HCT116 (cell line): ENCODE measurements around the gene MCM9. TPM values are rescaled to one million over a fixed set of nuclear protein-coding genes. Genes with fewer than 3 reads are reported as not detected.

Experiments
- ATAC-seq: fragments of 200-7000 bp; cut with Tn5 transposase; 2 replicates; pipeline ENCODE4 v1.9.1; 2020; ENCODE audit warnings: mild to moderate bottlenecking, moderate library complexity
- BruUV-seq: library from RNA; stranded (reverse); fragments of 400-500 nt; replicated peaks from 2 replicates; lab custom pipeline; 2021; lab: Mats Ljungman, UMichigan
- CTCF ChIA-PET: fragments of 300-600 bp; sonication (Branson Sonifier 250); formaldehyde crosslinking; loops from one replicate; lab custom pipeline; 2021; ENCODE audit warnings: antibody characterized with exemption; lab: Charles Lee
- POLR2A ChIA-PET: fragments of 300-600, 350-600 bp; sonication (Branson Sonifier 250); formaldehyde crosslinking; loops from one replicate; lab custom pipeline; 2021; ENCODE audit warnings: antibody characterized with exemption; lab: Charles Lee
- RAD21 ChIA-PET, 2 experiments: fragments of 300-600 bp; sonication (Branson Sonifier 250); formaldehyde crosslinking; loops; one replicate each; lab custom pipeline; 2023; ENCODE audit warnings: low total read pairs in 2 of 2; ENCODE audit not compliant: uncharacterized antibody in 2 of 2, unreplicated experiment in 2 of 2, low non-redundant PET in 1 of 2; lab: Charles Lee
- DNase-seq: peaks from one replicate; pipeline ENCODE4 v3.0.0-alpha.2; 2010; ENCODE audit warnings: low read depth, low spot score
- H2AFZ ChIP-seq: fragments of 200-600 bp; shearing (Covaris generic), sonication (generic); 2 replicates; pipeline ENCODE4 v1.6.1; 2017; ENCODE audit warnings: low read depth, mixed run types, mixed read lengths, antibody characterized with exemption, low read length; ENCODE audit not compliant: poor library complexity, severe bottlenecking
- H3K27ac ChIP-seq: 2 replicates; pipeline ENCODE4 v1.5.1; 2012; ENCODE audit warnings: low read depth, low read length
- H3K27me3 ChIP-seq: fragments of 200-600 bp; sonication (generic); 2 replicates; pipeline ENCODE4 v1.6.1; 2016; ENCODE audit warnings: mixed run types, low read length, mixed read lengths; ENCODE audit not compliant: insufficient read depth
- H3K36me3 ChIP-seq, 2 experiments: fragments of 200-500 bp in 1 of 2; fragments of 200-600 bp in 1 of 2; sonication (Bioruptor generic) in 1 of 2; sonication (generic) in 1 of 2; 2 replicates each; pipeline versions ENCODE4 v1.5.1 to v1.6.1; 2014 to 2016; ENCODE audit warnings: low read length in 2 of 2, inconsistent platforms in 1 of 2, mixed read lengths in 1 of 2, mixed run types in 1 of 2; ENCODE audit not compliant: insufficient read depth in 2 of 2, control insufficient read depth in 1 of 2
- H3K4me1 ChIP-seq, 2 experiments: fragments of 200-600 bp in 1 of 2; sonication (generic) in 1 of 2; 2 replicates each; pipeline versions ENCODE4 v1.5.1 to v1.6.1; 2012 to 2017; ENCODE audit warnings: low read length in 2 of 2, inconsistent platforms in 1 of 2, mild to moderate bottlenecking in 1 of 2, mixed read lengths in 1 of 2, mixed run types in 1 of 2, moderate library complexity in 1 of 2; ENCODE audit not compliant: insufficient read depth in 2 of 2, control insufficient read depth in 1 of 2
- H3K4me2 ChIP-seq: fragments of 200-600 bp; sonication (generic); 2 replicates; pipeline ENCODE4 v1.6.1; 2017; ENCODE audit warnings: mixed run types, low read length, mixed read lengths
- H3K4me3 ChIP-seq, 2 experiments: fragments of 200-600 bp in 1 of 2; sonication (generic) in 1 of 2; replicated peaks in 1 of 2; 2 replicates each; pipeline ENCODE4 v1.5.1; 2011 to 2016; ENCODE audit warnings: low read length in 2 of 2, control low read depth in 1 of 2, low read depth in 1 of 2, mild to moderate bottlenecking in 1 of 2, mixed read lengths in 1 of 2, mixed run types in 1 of 2
- H3K79me2 ChIP-seq: fragments of 200-600 bp; sonication (generic); 2 replicates; pipeline ENCODE4 v1.6.1; 2017; ENCODE audit warnings: mild to moderate bottlenecking, mixed run types, low read length, moderate library complexity, mixed read lengths; ENCODE audit not compliant: insufficient read depth
- H3K9ac ChIP-seq: fragments of 200-600 bp; sonication (generic); 2 replicates; pipeline ENCODE4 v1.6.1; 2016; ENCODE audit warnings: low read length, mixed read lengths
- H3K9me2 ChIP-seq: fragments of 200-600 bp; sonication (generic), shearing (Covaris generic); 2 replicates; pipeline ENCODE4 v1.6.1; 2017; ENCODE audit warnings: mixed run types, mild to moderate bottlenecking, moderate library complexity; ENCODE audit not compliant: insufficient read depth
- H3K9me3 ChIP-seq, 2 experiments: fragments of 200-500 bp in 1 of 2; fragments of 200-600 bp in 1 of 2; sonication (Bioruptor generic) in 1 of 2; sonication (generic) in 1 of 2; 2 replicates each; pipeline ENCODE4 v1.6.1; 2014 to 2017; ENCODE audit warnings: low read length in 2 of 2, mixed read lengths in 2 of 2, inconsistent platforms in 1 of 2, low read depth in 1 of 2, mild to moderate bottlenecking in 1 of 2, mixed run types in 1 of 2, moderate library complexity in 1 of 2; ENCODE audit not compliant: control insufficient read depth in 1 of 2, insufficient read depth in 1 of 2
- H4K20me1 ChIP-seq: fragments of 200-600 bp; sonication (generic), shearing (Covaris generic); 2 replicates; pipeline ENCODE4 v1.6.1; 2017; ENCODE audit warnings: mixed run types, mild to moderate bottlenecking, moderate library complexity; ENCODE audit not compliant: insufficient read depth
- CBX3 ChIP-seq: IDR thresholded peaks from 2 replicates; pipeline ENCODE4 v1.6.1; 2012; ENCODE audit warnings: low read depth
- CEBPB ChIP-seq: IDR thresholded peaks from 2 replicates; pipeline ENCODE4 v1.6.1; 2012; ENCODE audit warnings: low read depth
- EGR1 ChIP-seq: IDR thresholded peaks from 2 replicates; pipeline ENCODE4 v1.6.1; 2012; ENCODE audit warnings: low read depth
- ELF1 ChIP-seq: IDR thresholded peaks from 2 replicates; pipeline ENCODE4 v1.6.1; 2012; ENCODE audit warnings: low read depth, borderline replicate concordance
- EZH2phosphoT487 ChIP-seq: fragments of 200-600 bp; IDR thresholded peaks from 2 replicates; pipeline ENCODE4 v1.6.1; 2018; ENCODE audit warnings: antibody characterized with exemption, borderline replicate concordance
- FOSL1 ChIP-seq: IDR thresholded peaks from 2 replicates; pipeline ENCODE4 v1.6.1; 2012; ENCODE audit warnings: low read depth
- JUND ChIP-seq: IDR thresholded peaks from 2 replicates; pipeline ENCODE4 v1.6.1; 2012
- MAX ChIP-seq: IDR thresholded peaks from 2 replicates; pipeline ENCODE4 v1.6.1; 2012
- POLR2AphosphoS5 ChIP-seq: IDR thresholded peaks from 2 replicates; pipeline ENCODE4 v1.6.1; 2011; ENCODE audit warnings: mild to moderate bottlenecking, low read depth, low read length, moderate library complexity
- RAD21 ChIP-seq: IDR thresholded peaks from 2 replicates; pipeline ENCODE4 v1.6.1; 2012; ENCODE audit warnings: low read depth, mild to moderate bottlenecking
- REST ChIP-seq: IDR thresholded peaks from 2 replicates; pipeline ENCODE4 v1.6.1; 2012; ENCODE audit warnings: low read depth
- SIN3A ChIP-seq: IDR thresholded peaks from 2 replicates; pipeline ENCODE4 v1.6.1; 2012; ENCODE audit warnings: low read depth
- SP1 ChIP-seq: IDR thresholded peaks from 2 replicates; pipeline ENCODE4 v1.6.1; 2012; ENCODE audit warnings: low read depth
- TCF7L2 ChIP-seq: IDR thresholded peaks from 2 replicates; pipeline ENCODE4 v1.7.0; 2011; ENCODE audit warnings: borderline replicate concordance, inconsistent platforms; ENCODE audit not compliant: insufficient read depth, insufficient read length; ENCODE audit errors: extremely low read depth
- YY1 ChIP-seq: IDR thresholded peaks from 2 replicates; pipeline ENCODE4 v1.6.1; 2011; ENCODE audit warnings: low read length, low read depth, moderate library complexity, mild to moderate bottlenecking; ENCODE audit not compliant: insufficient replicate concordance; ENCODE audit errors: extremely low read depth
- ZFX ChIP-seq: fragments of 450-650 bp; IDR thresholded peaks from 2 replicates; pipeline ENCODE4 v1.6.1; 2017
- ZNF274 ChIP-seq: fragments of 200-500 bp; sonication (Bioruptor generic); IDR thresholded peaks from 2 replicates; pipeline ENCODE4 v1.6.1; 2014; ENCODE audit warnings: mild to moderate bottlenecking, low read depth, low read length, inconsistent platforms
- intact Hi-C: fragments of 100-400 bp; cut with micrococcal nuclease; formaldehyde crosslinking; loops from 2 replicates; pipeline ENCODE4 v1.10.0; 2022
- total RNA-seq: library from RNA; stranded (reverse); gene quantifications from one replicate; pipeline ENCODE4 v1.2.1, GENCODE V29; 2021; ENCODE audit not compliant: unreplicated experiment

MCM9 gene
- total RNA-seq, 1 experiment from 2014 or later: 13.6 TPM

GRCh38 chr6:118905851-118906250, 29.1 kb downstream of the MCM9 start (continued):
- TF ChIP-seq RAD21 (no peak), YY1 (no peak), MAX (no peak)
- TF ChIP-seq, all 23 proteins: peak for 0

DNA sequence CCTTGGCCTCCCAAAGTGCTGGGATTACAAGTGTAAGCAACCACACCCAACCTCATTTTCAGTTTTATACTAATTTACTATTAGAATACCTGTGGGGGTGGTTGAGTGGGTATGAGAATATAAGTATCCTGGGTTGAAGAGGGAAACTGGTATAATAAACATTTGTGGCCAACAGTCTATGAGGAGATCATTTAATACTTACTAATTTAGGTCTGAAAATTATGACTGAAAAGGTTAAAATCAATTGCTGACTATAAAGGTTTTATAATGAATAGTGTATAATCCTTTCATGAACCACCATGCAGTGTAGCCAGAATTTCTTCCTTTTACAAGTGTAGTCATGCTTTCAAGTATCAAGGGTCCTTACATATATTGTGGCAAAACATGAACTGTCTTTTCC, 29.9 kb downstream of the MCM9 start:
- Histone ChIP-seq H3K4me2 (no peak overlapping the region), H3K9me2 (no peaks in the 10 kb centered on the region), H3K4me3 (no peak overlapping the region), H3K27me3 (no peaks in the 10 kb centered on the region), H3K4me1 (no peaks in the 10 kb centered on the region), H3K27ac (no peak overlapping the region), H3K9ac (no peak overlapping the region), H3K79me2 (peaks cover 42% of the 10 kb centered on the region), H3K9me3 (no peaks in the 10 kb centered on the region), H2AFZ (no peak overlapping the region), H4K20me1 (no peaks in the 10 kb centered on the region), H3K36me3 (peaks cover 30 to 45% of the 10 kb centered on the region in 2 experiments; a peak in 3 of 4 replicates)
- no TSS peak for BruUV-seq
- CTCF ChIA-PET: no interaction called here
- POLR2A ChIA-PET: no interaction called here
- TF ChIP-seq ELF1 (no peak), CBX3 (no peak), EGR1 (no peak), FOSL1 (no peak), EZH2phosphoT487 (no peak), JUND (no peak), CEBPB (no peak), ZNF274 (no peak), MAX (no peak), POLR2AphosphoS5 (no peak), TCF7L2 (no peak), SP1 (no peak), ZFX (no peak), REST (no peak), SIN3A (no peak), YY1 (no peak)
- RAD21 ChIA-PET: no interaction called here
- no peak for ATAC-seq
- no peak for DNase-seq
- intact Hi-C loops: no loop called here
